Uterus (tissue), 4 donors: ENCODE measurements around the gene HMCN1. TPM values are rescaled to one million over a fixed set of nuclear protein-coding genes. Genes with fewer than 3 reads are reported as not detected.

Experiments
- DNase-seq, 2 donors: peaks; one replicate each; pipeline ENCODE4 v3.0.0-alpha.2; 2019 to 2020
- H3K27ac ChIP-seq, 2 donors: fragments of 200-600 bp; sonication (generic); 1 replicate in 1 of 2; 2 replicates in 1 of 2; pipeline ENCODE4 v1.5.1; 2016 to 2018
- H3K27me3 ChIP-seq, 2 donors: fragments of 200-600 bp; sonication (generic); one replicate each; pipeline ENCODE4 v1.5.1; 2018 to 2019; ENCODE audit warnings: control low read depth in 1 of 2
- H3K36me3 ChIP-seq, 2 donors: fragments of 200-600 bp; sonication (generic); one replicate each; pipeline ENCODE4 v1.5.1; 2019; ENCODE audit warnings: control low read depth in 1 of 2
- H3K4me1 ChIP-seq, 2 donors: fragments of 200-600 bp; sonication (generic); one replicate each; pipeline ENCODE4 v1.5.1; 2018 to 2019; ENCODE audit warnings: control low read depth in 1 of 2
- H3K4me3 ChIP-seq, 2 donors: fragments of 200-600 bp; sonication (generic); 1 replicate in 1 of 2; 2 replicates in 1 of 2; pipeline ENCODE4 v1.5.1; 2018 to 2019; ENCODE audit warnings: mild to moderate bottlenecking in 1 of 2
- H3K9me3 ChIP-seq, 2 donors: fragments of 200-600 bp; sonication (generic); one replicate each; pipeline ENCODE4 v1.5.1; 2019; ENCODE audit warnings: control low read depth in 1 of 2
- POLR2A ChIP-seq, 2 donors: fragments of 450-650 bp; IDR thresholded peaks; one replicate each; pipeline ENCODE4 v1.6.1; 2016; ENCODE audit warnings: antibody characterized with exemption in 2 of 2, mild to moderate bottlenecking in 1 of 2, moderate library complexity in 1 of 2
- intact Hi-C: fragments of 100-400 bp; cut with DNase I; formaldehyde crosslinking; loops from one replicate; pipeline ENCODE4 v1.15.1; 2023; ENCODE audit warnings: low total_unique reads
- total RNA-seq, 4 donors: library from RNA; depleted of rRNA in 3 of 4; stranded (reverse); fragments of >200 nt in 3 of 4; gene quantifications; one replicate each; pipeline versions ENCODE4 v1.1.0 to v1.2.4, GENCODE V29; 2014 to 2023
- TF ChIP-seq, protein P1 (sequence below), 4 experiments: fragments of 200-600 bp in 2 of 4; fragments of 450-650 bp in 2 of 4; sonication (generic) in 2 of 4; IDR thresholded peaks; one replicate each; pipeline ENCODE4 v1.5.1; 2016 to 2019; ENCODE audit warnings: antibody characterized with exemption in 4 of 4, mild to moderate bottlenecking in 2 of 4, moderate library complexity in 1 of 4
- donor health status: DM: yes; HTN: yes; CAD: no.

HMCN1 gene
- total RNA-seq, 4 donors from 2014 or later = 0.59 to 92.9 (median 5.1) TPM

DNA sequence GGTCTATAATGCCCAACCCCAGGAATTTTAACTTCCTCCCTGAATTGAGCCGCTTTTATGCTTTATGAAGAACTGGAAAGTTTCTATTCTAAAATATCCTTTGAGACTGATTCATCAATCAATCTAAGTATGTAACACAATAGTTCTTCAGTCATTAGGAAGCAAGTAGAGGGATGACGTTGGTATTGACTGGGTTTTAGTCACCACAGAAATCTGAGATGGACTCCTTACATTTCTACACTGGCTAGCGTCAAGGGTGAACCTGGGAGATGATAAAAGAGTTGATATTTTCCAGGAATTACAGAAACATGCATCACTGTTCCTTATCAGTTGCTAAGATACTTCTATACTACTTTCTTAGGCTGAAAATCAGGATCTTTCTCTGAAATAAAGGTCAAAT is 308.0 kb downstream of the HMCN1 start:
- H3K27me3 ChIP-seq = no peaks in the 10 kb centered on the region
- intact Hi-C loops = no loop called here
- H3K9me3 ChIP-seq = no peaks in the 10 kb centered on the region
- no peaks in the 10 kb centered on the region for H3K36me3 ChIP-seq
- no peak overlapping the region for H3K4me3 ChIP-seq
- no peak for DNase-seq
- H3K27ac ChIP-seq = no peak overlapping the region
- TF ChIP-seq POLR2A (IDR thresholded peaks at IDR 0.05) = no peak
- TF ChIP-seq, protein P1, sequence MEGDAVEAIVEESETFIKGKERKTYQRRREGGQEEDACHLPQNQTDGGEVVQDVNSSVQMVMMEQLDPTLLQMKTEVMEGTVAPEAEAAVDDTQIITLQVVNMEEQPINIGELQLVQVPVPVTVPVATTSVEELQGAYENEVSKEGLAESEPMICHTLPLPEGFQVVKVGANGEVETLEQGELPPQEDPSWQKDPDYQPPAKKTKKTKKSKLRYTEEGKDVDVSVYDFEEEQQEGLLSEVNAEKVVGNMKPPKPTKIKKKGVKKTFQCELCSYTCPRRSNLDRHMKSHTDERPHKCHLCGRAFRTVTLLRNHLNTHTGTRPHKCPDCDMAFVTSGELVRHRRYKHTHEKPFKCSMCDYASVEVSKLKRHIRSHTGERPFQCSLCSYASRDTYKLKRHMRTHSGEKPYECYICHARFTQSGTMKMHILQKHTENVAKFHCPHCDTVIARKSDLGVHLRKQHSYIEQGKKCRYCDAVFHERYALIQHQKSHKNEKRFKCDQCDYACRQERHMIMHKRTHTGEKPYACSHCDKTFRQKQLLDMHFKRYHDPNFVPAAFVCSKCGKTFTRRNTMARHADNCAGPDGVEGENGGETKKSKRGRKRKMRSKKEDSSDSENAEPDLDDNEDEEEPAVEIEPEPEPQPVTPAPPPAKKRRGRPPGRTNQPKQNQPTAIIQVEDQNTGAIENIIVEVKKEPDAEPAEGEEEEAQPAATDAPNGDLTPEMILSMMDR (IDR thresholded peaks at IDR 0.05) = no peak
- no peaks in the 10 kb centered on the region for H3K4me1 ChIP-seq

DNA sequence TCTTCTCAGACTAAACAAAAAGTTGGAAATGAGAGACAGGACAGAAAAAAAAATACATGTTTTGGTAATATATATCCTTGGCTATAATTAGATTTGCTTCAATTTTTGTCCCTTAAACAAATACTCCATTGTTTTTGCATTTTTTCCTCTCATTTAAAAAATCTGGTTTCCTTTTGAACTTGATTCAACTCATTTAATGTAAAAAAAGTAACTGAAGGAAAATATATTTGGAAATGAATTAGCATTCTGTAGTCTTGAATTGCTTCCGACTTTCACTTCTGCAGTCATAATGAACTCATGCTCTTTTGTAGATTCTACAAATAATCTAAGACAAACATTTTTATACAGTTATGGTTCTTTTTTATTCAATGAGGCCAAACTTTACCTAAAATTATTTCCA is 309.1 kb downstream of the HMCN1 start:
- no peak for DNase-seq
- Histone ChIP-seq H3K36me3 (no peaks in the 10 kb centered on the region), H3K27ac (no peak overlapping the region), H3K4me3 (no peak overlapping the region), H3K9me3 (no peaks in the 10 kb centered on the region), H3K27me3 (no peaks in the 10 kb centered on the region), H3K4me1 (no peaks in the 10 kb centered on the region)
- intact Hi-C loops = no loop called here
- no peak for TF ChIP-seq POLR2A (IDR thresholded peaks at IDR 0.05)
- TF ChIP-seq, protein P1 (IDR thresholded peaks at IDR 0.05) = no peak

DNA sequence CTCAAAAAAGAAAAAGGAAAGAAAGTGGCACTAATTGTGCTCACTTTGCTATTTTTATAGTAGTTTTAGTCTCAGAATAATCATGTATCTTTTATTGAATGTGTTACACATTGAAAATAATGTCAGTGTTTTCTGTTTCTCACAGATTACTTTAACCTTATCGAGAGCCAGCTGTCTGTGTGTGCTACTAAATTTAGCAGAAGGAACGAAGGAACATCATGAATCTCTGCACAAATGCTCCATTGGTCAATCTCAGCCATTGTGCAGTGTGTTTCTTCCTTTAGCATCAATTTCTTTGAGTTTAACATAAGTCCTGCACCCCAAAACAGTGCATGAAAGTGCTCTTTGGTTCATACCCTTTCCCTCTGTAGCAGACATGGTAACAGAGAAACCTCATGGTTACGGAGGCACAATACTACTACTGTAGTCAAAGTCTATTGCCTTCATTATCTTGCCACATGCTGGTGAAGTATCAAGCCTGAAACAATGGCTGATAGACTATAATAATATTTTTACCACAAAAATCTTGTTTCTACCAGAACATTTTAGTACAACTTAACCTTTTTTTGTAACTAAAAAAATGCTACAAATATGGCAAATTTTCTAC is 310.0 kb downstream of the HMCN1 start:
- Histone ChIP-seq H3K9me3 (no peaks in the 10 kb centered on the region), H3K27ac (no peak overlapping the region), H3K36me3 (no peaks in the 10 kb centered on the region), H3K27me3 (no peaks in the 10 kb centered on the region), H3K4me1 (no peaks in the 10 kb centered on the region), H3K4me3 (no peak overlapping the region)
- TF ChIP-seq, protein P1 (IDR thresholded peaks at IDR 0.05) = no peak
- TF ChIP-seq POLR2A (IDR thresholded peaks at IDR 0.05) = no peak
- intact Hi-C loops = no loop called here
- DNase-seq = no peak

DNA sequence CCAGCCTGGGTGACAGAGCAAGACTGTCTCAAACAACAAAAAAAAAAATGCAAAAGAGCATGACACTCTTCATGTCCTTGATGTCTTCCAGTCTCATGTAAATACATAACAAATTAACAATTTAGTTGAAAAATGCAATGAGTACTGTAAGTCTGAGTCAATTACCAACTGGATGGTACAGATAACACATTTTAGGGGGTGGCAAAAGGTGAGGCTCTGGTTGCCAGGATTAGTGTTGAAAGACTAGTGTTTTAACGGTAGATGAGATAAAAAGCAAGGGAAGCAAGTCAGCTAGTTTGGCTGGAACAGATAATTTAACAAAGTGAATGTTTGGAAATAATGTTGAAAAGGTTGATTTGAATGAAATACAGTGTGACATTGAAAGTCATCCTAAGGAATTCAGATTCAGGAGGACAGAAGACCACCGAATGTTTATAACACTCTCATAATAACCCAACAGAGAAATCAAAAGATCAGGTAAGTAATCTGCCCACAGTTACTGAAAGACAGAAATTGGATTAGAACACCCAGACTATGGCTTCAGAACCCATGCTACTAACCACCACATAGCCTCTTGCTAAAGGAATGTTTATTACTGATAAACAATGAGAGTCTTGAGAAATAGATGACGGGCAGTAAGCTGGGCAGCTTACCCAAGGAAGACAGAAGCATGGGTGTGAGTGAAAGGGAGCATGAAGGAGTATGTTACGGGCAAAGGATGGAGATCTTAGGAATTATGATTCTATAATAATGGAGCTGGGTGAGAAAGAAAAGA is 312.4 kb downstream of the HMCN1 start:
- H3K4me3 ChIP-seq = no peak overlapping the region
- DNase-seq = no peak
- H3K27me3 ChIP-seq = no peaks in the 10 kb centered on the region
- no peaks in the 10 kb centered on the region for H3K4me1 ChIP-seq
- no peaks in the 10 kb centered on the region for H3K9me3 ChIP-seq
- no peak overlapping the region for H3K27ac ChIP-seq
- TF ChIP-seq, protein P1 (IDR thresholded peaks at IDR 0.05) = no peak
- TF ChIP-seq POLR2A (IDR thresholded peaks at IDR 0.05) = no peak
- no peaks in the 10 kb centered on the region for H3K36me3 ChIP-seq
- intact Hi-C loops = no loop called here

DNA sequence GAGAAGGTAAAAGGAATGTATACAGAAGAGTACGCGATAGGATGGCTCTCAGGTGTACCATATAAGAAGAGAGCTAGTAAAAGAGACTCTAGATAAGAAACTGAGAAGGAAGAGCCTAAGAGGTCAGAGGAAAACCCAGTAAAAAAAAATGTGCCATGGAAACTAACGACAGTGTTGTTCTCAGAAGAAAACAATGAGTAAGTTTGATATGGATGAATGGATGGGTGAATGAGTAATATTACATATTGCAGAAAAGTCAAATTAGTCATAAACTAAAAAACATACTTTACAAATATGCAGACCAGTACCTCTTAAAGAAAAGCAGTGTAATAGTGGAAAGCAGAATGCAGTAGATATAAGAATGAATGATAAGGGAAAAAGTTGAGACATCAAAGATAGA is 316.2 kb downstream of the HMCN1 start:
- DNase-seq = no peak

More for the DNA sequence above, 316.2 kb downstream of the HMCN1 start:
- Histone ChIP-seq H3K4me3 (no peak overlapping the region), H3K27me3 (no peaks in the 10 kb centered on the region), H3K36me3 (no peaks in the 10 kb centered on the region), H3K27ac (no peak overlapping the region), H3K4me1 (no peaks in the 10 kb centered on the region), H3K9me3 (no peaks in the 10 kb centered on the region)
- TF ChIP-seq POLR2A (IDR thresholded peaks at IDR 0.05) = no peak
- TF ChIP-seq, protein P1 (IDR thresholded peaks at IDR 0.05) = no peak
- intact Hi-C loops = no loop called here
